CD14-positive monocyte (primary cell): Measurements from ENCODE around the gene HEBP2. TPM values are rescaled to one million over a fixed set of nuclear protein-coding genes. Genes with fewer than 3 reads are reported as not detected.

ENCODE experiments used
- DNase-seq, 3 donors: peaks; one replicate each; pipeline ENCODE4 v3.0.0-alpha.2; 2011 to 2022
- H2AFZ ChIP-seq: 2 replicates; pipeline ENCODE4 v1.6.0; 2012; ENCODE audit warnings: mild to moderate bottlenecking, low read depth, low read length, inconsistent platforms; ENCODE audit not compliant: insufficient read depth, poor library complexity, severe bottlenecking
- H3K27ac ChIP-seq, 2 donors: 1 replicate in 1 of 2; 2 replicates in 1 of 2; pipeline ENCODE4 v1.5.1; 2012 to 2013; ENCODE audit warnings: low read length in 2 of 2, control low read depth in 1 of 2, inconsistent platforms in 1 of 2, low read depth in 1 of 2, mild to moderate bottlenecking in 1 of 2
- H3K27me3 ChIP-seq, 2 donors: one replicate each; pipeline versions ENCODE4 v1.6.0 to v1.6.1; 2011 to 2013; ENCODE audit warnings: low read length in 2 of 2; ENCODE audit not compliant: control insufficient read depth in 2 of 2, insufficient read depth in 2 of 2
- H3K36me3 ChIP-seq, 2 donors: replicated peaks in 1 of 2; 1 replicate in 1 of 2; 2 replicates in 1 of 2; pipeline versions ENCODE4 v1.5.1 to v1.6.1; 2012 to 2013; ENCODE audit warnings: low read length in 2 of 2, control low read depth in 1 of 2, inconsistent platforms in 1 of 2, mild to moderate bottlenecking in 1 of 2; ENCODE audit not compliant: insufficient read depth in 2 of 2, control insufficient read depth in 1 of 2
- H3K4me1 ChIP-seq, 2 donors: 1 replicate in 1 of 2; 2 replicates in 1 of 2; pipeline versions ENCODE4 v1.5.1 to v1.6.1; 2012 to 2013; ENCODE audit warnings: low read length in 2 of 2, control low read depth in 1 of 2, inconsistent platforms in 1 of 2, mild to moderate bottlenecking in 1 of 2, moderate library complexity in 1 of 2; ENCODE audit not compliant: insufficient read depth in 2 of 2, control insufficient read depth in 1 of 2
- H3K4me2 ChIP-seq: replicated peaks from 2 replicates; pipeline ENCODE3; 2012; ENCODE audit warnings: low read length, moderate library complexity, mild to moderate bottlenecking; ENCODE audit not compliant: poor library complexity, severe bottlenecking; ENCODE audit errors: extremely low read depth
- H3K4me3 ChIP-seq, 3 experiments: fragments of 200-600 bp in 1 of 3; sonication (generic) in 1 of 3; replicated peaks in 1 of 3; 1 replicate in 2 of 3; 2 replicates in 1 of 3; pipeline ENCODE4 v1.5.1; 2011 to 2013; ENCODE audit warnings: low read length in 3 of 3, mild to moderate bottlenecking in 3 of 3, control low read depth in 2 of 3, low read depth in 2 of 3, inconsistent platforms in 1 of 3, moderate library complexity in 1 of 3
- H3K79me2 ChIP-seq: 2 replicates; pipeline ENCODE4 v1.6.0; 2012; ENCODE audit warnings: mild to moderate bottlenecking, control low read depth, inconsistent platforms, low read length, moderate library complexity; ENCODE audit not compliant: insufficient read depth
- H3K9ac ChIP-seq: 2 replicates; pipeline ENCODE4 v1.6.0; 2017; ENCODE audit warnings: low read length, mild to moderate bottlenecking; ENCODE audit not compliant: insufficient read depth, poor library complexity, severe bottlenecking
- H3K9me3 ChIP-seq, 2 donors: replicated peaks in 1 of 2; 1 replicate in 1 of 2; 2 replicates in 1 of 2; pipeline versions ENCODE4 v1.5.1 to v1.6.1; 2012 to 2013; ENCODE audit warnings: low read length in 2 of 2, control low read depth in 1 of 2; ENCODE audit not compliant: control insufficient read depth in 1 of 2, insufficient read depth in 1 of 2
- H4K20me1 ChIP-seq: 2 replicates; pipeline ENCODE4 v1.6.0; 2012; ENCODE audit warnings: mild to moderate bottlenecking, low read length, control low read depth, moderate library complexity; ENCODE audit not compliant: insufficient read depth
- H3K27ac Mint-ChIP-seq, 7 donors: one replicate each; pipeline ENCODE4 v1.8.0; 2020; ENCODE audit warnings: mild to moderate bottlenecking in 7 of 7, mixed read lengths in 7 of 7, moderate library complexity in 6 of 7, inconsistent platforms in 2 of 7
- H3K27me3 Mint-ChIP-seq, 3 donors: one replicate each; pipeline ENCODE4 v1.8.0; 2021 to 2022; ENCODE audit warnings: low read depth in 3 of 3, mild to moderate bottlenecking in 3 of 3, mixed read lengths in 3 of 3, moderate library complexity in 3 of 3, inconsistent platforms in 1 of 3
- H3K36me3 Mint-ChIP-seq, 2 donors: one replicate each; pipeline ENCODE4 v1.8.0; 2020; ENCODE audit warnings: mixed read lengths in 2 of 2, inconsistent platforms in 1 of 2, mild to moderate bottlenecking in 1 of 2
- H3K4me1 Mint-ChIP-seq: one replicate; pipeline ENCODE4 v1.8.0; 2020; ENCODE audit warnings: mild to moderate bottlenecking, mixed read lengths
- H3K4me3 Mint-ChIP-seq, 2 donors: one replicate each; pipeline ENCODE4 v1.8.0; 2020; ENCODE audit warnings: mild to moderate bottlenecking in 2 of 2, mixed read lengths in 2 of 2, moderate library complexity in 1 of 2
- H3K9me3 Mint-ChIP-seq, 7 donors: one replicate each; pipeline ENCODE4 v1.8.0; 2020 to 2022; ENCODE audit warnings: mixed read lengths in 7 of 7, mild to moderate bottlenecking in 6 of 7, moderate library complexity in 6 of 7, inconsistent platforms in 2 of 7
- CTCF ChIP-seq: fragments of 200-600 bp; IDR thresholded peaks from one replicate; pipeline ENCODE4 v1.8.0; 2022; ENCODE audit warnings: antibody characterized with exemption, mild to moderate bottlenecking
- WGBS: methylation state at CpG from one replicate; pipeline ENCODE4 v1.1.5; 2013; ENCODE audit warnings: missing lambda C conversion rate; ENCODE audit not compliant: insufficient coverage; 5-methylcytosine and 5-hydroxymethylcytosine counted together
- intact Hi-C, 2 donors: fragments of 100-400 bp; cut with micrococcal nuclease; formaldehyde crosslinking; loops; one replicate each; pipeline versions ENCODE4 v1.15.0 to v1.15.1; 2023
- polyA plus RNA-seq, 3 donors: library from polyadenylated mRNA; depleted of rRNA in 1 of 3; unstranded in 2 of 3; stranded (reverse) in 1 of 3; fragments of 300-500 nt in 2 of 3; fragments of >200 nt in 1 of 3; fragmentation: Illumina TruSeq in 2 of 3; gene quantifications; 1 replicate in 2 of 3; 2 replicates in 1 of 3; pipeline ENCODE4 v1.2.3, GENCODE V29; 2012 to 2021

Gene HEBP2
- polyA plus RNA-seq, 3 donors, result 17.0 to 97.5 (median 96.8) TPM

- Histone ChIP-seq H3K9me3 (no peaks in the 10 kb centered on the region), H2AFZ (no peak overlapping the region), H3K9ac (no peak overlapping the region), H3K79me2 (no peaks in the 10 kb centered on the region), H3K4me3 (no peak overlapping the region), H4K20me1 (no peaks in the 10 kb centered on the region), H3K4me1 (peaks cover 30 to 31% of the 10 kb centered on the region in 2 donors), H3K27me3 (no peaks in the 10 kb centered on the region), H3K27ac (no peak overlapping the region), H3K36me3 (no peaks in the 10 kb centered on the region), H3K4me2 (no peak overlapping the region)
- peaks cover 8 to 17% of the 10 kb centered on the region in 2 donors for H3K36me3 Mint-ChIP-seq
- no peak overlapping the region for H3K4me3 Mint-ChIP-seq
- TF ChIP-seq CTCF, result peak; percentile 68
- no peaks in the 10 kb centered on the region for H3K9me3 Mint-ChIP-seq
- peaks cover 39% of the 10 kb centered on the region for H3K4me1 Mint-ChIP-seq
- no peak overlapping the region for H3K27ac Mint-ChIP-seq
- H3K27me3 Mint-ChIP-seq, result peaks cover 1 to 3% (median 1%) of the 10 kb centered on the region in 3 donors
- DNase-seq, result peak in 2 of 3 donors; percentile 41 to 54
- intact Hi-C loops, result loop anchor here in 1 of 2 donors (5.0 to 10.0 kb wide), 2 partner anchors 88 to 336 kb away; no protein-coding TSS in a partner anchor
- WGBS, result 100% methylated on average over 1 of the region's 8 CpGs
Measured at GRCh38 chr6:138428944-138429598, 25.0 kb downstream of the HEBP2 start.

- H3K27me3 ChIP-seq, result no peaks in the 10 kb centered on the region
- H3K4me2 ChIP-seq, result no peak overlapping the region
- H4K20me1 ChIP-seq, result no peaks in the 10 kb centered on the region
- H3K79me2 ChIP-seq, result no peaks in the 10 kb centered on the region
- WGBS, result 88% methylated on average over 7 of the region's 12 CpGs
- Mint-ChIP-seq H3K36me3 (peaks cover 8 to 10% of the 10 kb centered on the region in 2 donors), H3K9me3 (no peaks in the 10 kb centered on the region), H3K4me3 (no peak overlapping the region), H3K27me3 (peaks cover 1 to 3% (median 1%) of the 10 kb centered on the region in 3 donors), H3K27ac (peak overlapping the region in 1 of 7 donors; percentile 25), H3K4me1 (peaks cover 44% of the 10 kb centered on the region)
- intact Hi-C loops, result loop anchor here (5.0 to 10.0 kb wide), 2 partner anchors 88 to 335 kb away; no protein-coding TSS in a partner anchor
- H3K4me1 ChIP-seq, result peaks cover 36 to 37% of the 10 kb centered on the region in 2 donors
- DNase-seq, result no peak
- no peak overlapping the region for H3K4me3 ChIP-seq
- H2AFZ ChIP-seq, result no peak overlapping the region
- TF ChIP-seq CTCF, result no peak
- H3K9me3 ChIP-seq, result no peaks in the 10 kb centered on the region
- H3K36me3 ChIP-seq, result no peaks in the 10 kb centered on the region
- H3K27ac ChIP-seq, result no peak overlapping the region
- no peak overlapping the region for H3K9ac ChIP-seq
Measured at GRCh38 chr6:138429761-138430160, 25.7 kb downstream of the HEBP2 start.
